SH-SY5Y (cell line): ENCODE data around the gene SH2D5.

Experiments used
- GATA2 ChIP-seq: IDR thresholded peaks from 2 replicates; pipeline ENCODE4 v1.6.1; 2011; ENCODE audit warnings: mild to moderate bottlenecking, low read depth, low read length
- GATA3 ChIP-seq: IDR thresholded peaks from 2 replicates; pipeline ENCODE4 v1.6.1; 2011; ENCODE audit warnings: low read depth, mild to moderate bottlenecking, low read length, moderate library complexity

- TF ChIP-seq GATA3 (no peak), GATA2 (no peak)
Measured at GRCh38 chr1:20727746-20728316, 4.7 kb downstream of the SH2D5 start.
